Transverse colon (tissue), 4 donors: ENCODE data around the gene CCDC85C. TPM values are rescaled to one million over a fixed set of nuclear protein-coding genes. Genes with fewer than 3 reads are reported as not detected.

Experiments
- DNase-seq: peaks from one replicate; pipeline ENCODE4 v3.0.0-alpha.2; 2019
- H3K27ac ChIP-seq, 4 donors: fragments of 200-600 bp; sonication (generic); 2 replicates each; pipeline ENCODE4 v1.5.1; 2016 to 2018; ENCODE audit warnings: inconsistent platforms in 4 of 4
- H3K27me3 ChIP-seq: fragments of 200-600 bp; sonication (generic); 2 replicates; pipeline ENCODE4 v1.5.1; 2017; ENCODE audit warnings: inconsistent platforms
- H3K36me3 ChIP-seq, 4 donors: fragments of 200-600 bp; sonication (generic); 2 replicates each; pipeline ENCODE4 v1.5.1; 2017 to 2019; ENCODE audit warnings: inconsistent platforms in 4 of 4
- H3K4me1 ChIP-seq, 4 donors: fragments of 200-600 bp; sonication (generic); 2 replicates each; pipeline ENCODE4 v1.5.1; 2017 to 2020; ENCODE audit warnings: inconsistent platforms in 4 of 4
- H3K4me3 ChIP-seq, 4 donors: fragments of 200-600 bp; sonication (generic); 1 replicate in 1 of 4; 2 replicates in 3 of 4; pipeline versions ENCODE4 v1.5.1 to v1.6.1; 2017 to 2019; ENCODE audit warnings: inconsistent platforms in 4 of 4
- H3K9me3 ChIP-seq, 2 donors: fragments of 200-600 bp; sonication (generic); 2 replicates each; pipeline ENCODE4 v1.5.1; 2017 to 2019; ENCODE audit warnings: inconsistent platforms in 2 of 2
- EP300 ChIP-seq: sonication (generic); formaldehyde crosslinking; IDR thresholded peaks from one replicate; pipeline ENCODE4 v1.6.1; 2017; ENCODE audit warnings: antibody characterized with exemption, low read depth
- POLR2A ChIP-seq: fragments of 450-650 bp; IDR thresholded peaks from one replicate; pipeline ENCODE4 v1.6.1; 2016; ENCODE audit warnings: antibody characterized with exemption, mild to moderate bottlenecking, moderate library complexity
- POLR2AphosphoS5 ChIP-seq, 3 donors: sonication (generic); formaldehyde crosslinking; IDR thresholded peaks; one replicate each; pipeline ENCODE4 v1.6.1; 2016; ENCODE audit warnings: antibody characterized with exemption in 3 of 3
- WGBS, 2 donors: methylation state at CpG; one replicate each; pipeline ENCODE4 v1.1.5; 2018; ENCODE audit warnings: low coverage in 1 of 2; 5-methylcytosine and 5-hydroxymethylcytosine counted together
- in situ Hi-C, 4 donors: fragments of 200-750 bp; cut with MboI; loops; one replicate each; pipeline versions ENCODE4 v1.15.0 to v1.15.1; 2017; ENCODE audit warnings: low sequenced_read_pairs in 3 of 4, low pct_ligation_motif_present in 1 of 4, low pct_unique_long_range_greater_than_20kb in 1 of 4
- intact Hi-C: fragments of 100-400 bp; cut with DNase I; formaldehyde crosslinking; loops from one replicate; pipeline ENCODE4 v1.15.1; 2023; ENCODE audit warnings: low total_unique reads
- total RNA-seq, 4 donors: library from RNA; depleted of rRNA; stranded (reverse); fragments of >200 nt; gene quantifications; one replicate each; pipeline ENCODE4 v1.1.0, GENCODE V29; 2016
- TF ChIP-seq, protein P1 (sequence below), 5 experiments: fragments of 200-600 bp in 3 of 5; fragments of 450-650 bp in 2 of 5; sonication (generic) in 3 of 5; IDR thresholded peaks; 1 replicate in 2 of 5; 2 replicates in 3 of 5; pipeline ENCODE4 v1.5.1; 2016 to 2017; ENCODE audit warnings: antibody characterized with exemption in 5 of 5, inconsistent platforms in 3 of 5, mild to moderate bottlenecking in 2 of 5, moderate library complexity in 1 of 5

The CCDC85C gene
- total RNA-seq, 4 donors from 2014 or later: 19.3 to 55.4 (median 45.7) TPM

- Histone ChIP-seq H3K36me3 (no peaks in the 10 kb centered on the region), H3K4me3 (no peak overlapping the region), H3K4me1 (peaks cover 4 to 10% (median 7%) of the 10 kb centered on the region in 4 donors), H3K27me3 (no peaks in the 10 kb centered on the region), H3K27ac (no peak overlapping the region), H3K9me3 (no peaks in the 10 kb centered on the region)
- no peak for DNase-seq
- WGBS, 2 donors: 82% methylated on average over 12 of the region's 14 CpGs; no CpG with 5 or more reads in 1 of the 2 donors
- in situ Hi-C loops: loop anchor here in 2 of 4 donors (5.0 to 25.0 kb wide), 2 partner anchors 95 to 115 kb away; partner anchors contain the start of gene CCDC85C (in 1 of the 2)
- TF ChIP-seq EP300: no peak
- TF ChIP-seq POLR2A: no peak
- TF ChIP-seq, protein P1, sequence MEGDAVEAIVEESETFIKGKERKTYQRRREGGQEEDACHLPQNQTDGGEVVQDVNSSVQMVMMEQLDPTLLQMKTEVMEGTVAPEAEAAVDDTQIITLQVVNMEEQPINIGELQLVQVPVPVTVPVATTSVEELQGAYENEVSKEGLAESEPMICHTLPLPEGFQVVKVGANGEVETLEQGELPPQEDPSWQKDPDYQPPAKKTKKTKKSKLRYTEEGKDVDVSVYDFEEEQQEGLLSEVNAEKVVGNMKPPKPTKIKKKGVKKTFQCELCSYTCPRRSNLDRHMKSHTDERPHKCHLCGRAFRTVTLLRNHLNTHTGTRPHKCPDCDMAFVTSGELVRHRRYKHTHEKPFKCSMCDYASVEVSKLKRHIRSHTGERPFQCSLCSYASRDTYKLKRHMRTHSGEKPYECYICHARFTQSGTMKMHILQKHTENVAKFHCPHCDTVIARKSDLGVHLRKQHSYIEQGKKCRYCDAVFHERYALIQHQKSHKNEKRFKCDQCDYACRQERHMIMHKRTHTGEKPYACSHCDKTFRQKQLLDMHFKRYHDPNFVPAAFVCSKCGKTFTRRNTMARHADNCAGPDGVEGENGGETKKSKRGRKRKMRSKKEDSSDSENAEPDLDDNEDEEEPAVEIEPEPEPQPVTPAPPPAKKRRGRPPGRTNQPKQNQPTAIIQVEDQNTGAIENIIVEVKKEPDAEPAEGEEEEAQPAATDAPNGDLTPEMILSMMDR (IDR thresholded peaks at IDR 0.05): no peak
- TF ChIP-seq POLR2AphosphoS5 (IDR thresholded peaks at IDR 0.05): no peak
- intact Hi-C loops: no loop called here
Measured at GRCh38 chr14:99516871-99517642, 87.0 kb downstream of the CCDC85C start.

DNA sequence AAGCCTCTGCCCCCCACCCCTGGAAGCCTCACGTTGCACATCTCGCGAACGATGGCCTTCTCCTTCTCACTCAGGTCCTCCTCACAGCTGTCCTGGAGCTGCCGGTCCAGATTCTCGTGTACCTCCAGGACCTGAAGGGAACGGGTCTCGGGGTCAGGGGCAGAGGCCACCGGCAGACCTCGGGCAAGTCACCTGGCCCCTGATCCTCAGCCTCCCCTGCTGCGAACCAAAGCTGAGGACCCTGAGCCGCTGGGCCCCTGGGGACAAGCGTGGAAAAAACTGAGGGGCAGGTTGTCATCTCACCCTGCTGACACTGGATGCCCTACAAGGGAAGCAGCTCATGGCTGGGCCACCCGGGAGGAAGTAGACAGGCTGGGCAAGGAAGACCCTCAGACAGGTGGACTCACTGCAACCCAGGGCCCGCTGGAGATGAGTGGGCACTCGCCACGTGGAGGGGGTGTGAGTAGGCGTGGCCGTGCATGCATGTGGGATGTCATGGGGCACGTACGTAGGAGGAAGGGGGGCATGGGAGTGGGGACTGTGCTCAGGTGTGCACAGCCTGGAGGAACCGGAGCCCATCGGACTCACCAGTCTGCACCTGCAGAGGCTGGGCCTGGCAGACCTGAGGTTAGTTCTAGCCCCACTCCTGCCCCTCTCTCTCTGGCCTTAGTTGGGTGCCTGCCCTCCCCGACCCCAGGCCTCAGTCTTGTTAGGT lies 87.7 kb downstream of the CCDC85C start:
- Histone ChIP-seq H3K4me3 (no peak overlapping the region), H3K9me3 (no peaks in the 10 kb centered on the region), H3K27me3 (no peaks in the 10 kb centered on the region), H3K27ac (no peak overlapping the region), H3K36me3 (no peaks in the 10 kb centered on the region), H3K4me1 (peaks cover 4 to 14% (median 10%) of the 10 kb centered on the region in 4 donors)
- in situ Hi-C loops: loop anchor here in 2 of 4 donors (5.0 to 25.0 kb wide), 2 partner anchors 96 to 116 kb away; partner anchors contain the start of gene CCDC85C (in 1 of the 2)
- intact Hi-C loops: no loop called here
- WGBS, 2 donors: 85% methylated on average over 24 of the region's 24 CpGs; no CpG with 5 or more reads in 1 of the 2 donors
- DNase-seq: no peak
- TF ChIP-seq EP300: no peak
- TF ChIP-seq, protein P1 (IDR thresholded peaks at IDR 0.05): no peak
- TF ChIP-seq POLR2A: no peak
- no peak for TF ChIP-seq POLR2AphosphoS5 (IDR thresholded peaks at IDR 0.05)

- H3K36me3 ChIP-seq: no peaks in the 10 kb centered on the region
- no peak overlapping the region for H3K4me3 ChIP-seq
- no peak for DNase-seq
- TF ChIP-seq, protein P1 (IDR thresholded peaks at IDR 0.05): no peak
- TF ChIP-seq POLR2AphosphoS5 (IDR thresholded peaks at IDR 0.05) (no peak), POLR2A (no peak), EP300 (no peak)
- H3K27me3 ChIP-seq: no peaks in the 10 kb centered on the region
- 94% methylated on average over 25 of the region's 27 CpGs; no CpG with 5 or more reads in 1 of the 2 donors for WGBS, 2 donors
- H3K4me1 ChIP-seq: peaks cover 4 to 18% (median 10%) of the 10 kb centered on the region in 4 donors
- intact Hi-C loops (no loop called here), in situ Hi-C loops (loop anchor here in 2 of 4 donors (5.0 to 25.0 kb wide), 2 partner anchors 97 to 117 kb away; partner anchors contain the start of gene CCDC85C (in 1 of the 2))
- H3K9me3 ChIP-seq: no peaks in the 10 kb centered on the region
- H3K27ac ChIP-seq: no peak overlapping the region
Measured at GRCh38 chr14:99515301-99516155, 88.5 kb downstream of the CCDC85C start.
